Neural progenitor cell (in vitro differentiated cells): ENCODE data around the gene PER2. TPM values are rescaled to one million over a fixed set of nuclear protein-coding genes. Genes with fewer than 3 reads are reported as not detected.

ENCODE experiments used
- DNase-seq: peaks from one replicate; pipeline ENCODE4 v3.0.0-alpha.2; 2016; ENCODE audit warnings: low spot score
- H2AFZ ChIP-seq: fragments of 200-600 bp; sonication (generic); replicated peaks from 2 replicates; pipeline ENCODE4 v1.6.1; 2016; ENCODE audit warnings: antibody characterized with exemption
- H3F3A ChIP-seq: fragments of 200-600 bp; sonication (generic); 2 replicates; pipeline ENCODE4 v1.6.1; 2016; ENCODE audit warnings: antibody characterized with exemption, low read depth
- H3K27ac ChIP-seq: fragments of 200-600 bp; sonication (generic); 2 replicates; pipeline ENCODE4 v1.5.1; 2016; ENCODE audit warnings: mild to moderate bottlenecking
- H3K27me3 ChIP-seq: fragments of 200-600 bp; sonication (generic); 2 replicates; pipeline ENCODE4 v1.6.1; 2016; ENCODE audit warnings: mild to moderate bottlenecking, moderate library complexity
- H3K36me3 ChIP-seq: fragments of 200-600 bp; sonication (generic); 2 replicates; pipeline ENCODE4 v1.5.1; 2016
- H3K4me1 ChIP-seq: fragments of 200-600 bp; sonication (generic); 2 replicates; pipeline ENCODE4 v1.6.1; 2016; ENCODE audit warnings: mixed run types
- H3K4me2 ChIP-seq: fragments of 200-600 bp; sonication (generic); 2 replicates; pipeline ENCODE4 v1.6.1; 2016
- H3K4me3 ChIP-seq: fragments of 200-600 bp; sonication (generic); 2 replicates; pipeline ENCODE4 v1.5.1; 2016
- H3K79me2 ChIP-seq: fragments of 200-600 bp; sonication (generic); 2 replicates; pipeline ENCODE4 v1.6.1; 2016; ENCODE audit warnings: low read depth
- H3K9ac ChIP-seq: fragments of 200-600 bp; sonication (generic); 2 replicates; pipeline ENCODE4 v1.6.1; 2016
- H3K9me3 ChIP-seq: fragments of 200-600 bp; sonication (generic); 2 replicates; pipeline ENCODE4 v1.5.1; 2016; ENCODE audit warnings: low read depth
- H4K20me1 ChIP-seq: fragments of 200-600 bp; sonication (generic); 2 replicates; pipeline ENCODE4 v1.6.1; 2016; ENCODE audit warnings: low read depth
- H3K27ac Mint-ChIP-seq: 3 replicates; pipeline ENCODE4 v1.8.0; 2021; ENCODE audit warnings: mixed read lengths
- H3K27me3 Mint-ChIP-seq: 2 replicates; pipeline ENCODE4 v1.8.0; 2022; ENCODE audit warnings: low read depth, mild to moderate bottlenecking, inconsistent platforms, moderate library complexity, mixed read lengths; ENCODE audit not compliant: insufficient read depth
- H3K36me3 Mint-ChIP-seq: 3 replicates; pipeline ENCODE4 v1.8.0; 2021; ENCODE audit warnings: mixed read lengths
- H3K4me1 Mint-ChIP-seq: 3 replicates; pipeline ENCODE4 v1.8.0; 2021; ENCODE audit warnings: mixed read lengths
- H3K4me3 Mint-ChIP-seq: 3 replicates; pipeline ENCODE4 v1.8.0; 2021; ENCODE audit warnings: mild to moderate bottlenecking, moderate library complexity, mixed read lengths
- H3K9me3 Mint-ChIP-seq: 3 replicates; pipeline ENCODE4 v1.8.0; 2020; ENCODE audit warnings: mixed read lengths
- EZH2 ChIP-seq: fragments of 200-600 bp; sonication (generic); IDR thresholded peaks from 2 replicates; pipeline ENCODE4 v1.6.1; 2017; ENCODE audit warnings: antibody characterized with exemption, mild to moderate bottlenecking, moderate library complexity
- EZH2phosphoT487 ChIP-seq: fragments of 200-600 bp; sonication (generic); IDR thresholded peaks from 2 replicates; pipeline ENCODE4 v1.6.1; 2017; ENCODE audit warnings: antibody characterized with exemption
- total RNA-seq: library from RNA; depleted of rRNA; stranded (reverse); fragments of >200 nt; gene quantifications from 2 replicates; pipeline ENCODE4 v1.2.3, GENCODE V29; 2015; ENCODE audit warnings: low replicate concordance
- TF ChIP-seq, protein P1 (sequence below): fragments of 200-600 bp; sonication (generic); IDR thresholded peaks from 2 replicates; pipeline ENCODE4 v1.5.1; 2017; ENCODE audit warnings: antibody characterized with exemption, mild to moderate bottlenecking

The PER2 gene
- total RNA-seq, 1 donor from 2014 or later, result 1.4 TPM

DNA sequence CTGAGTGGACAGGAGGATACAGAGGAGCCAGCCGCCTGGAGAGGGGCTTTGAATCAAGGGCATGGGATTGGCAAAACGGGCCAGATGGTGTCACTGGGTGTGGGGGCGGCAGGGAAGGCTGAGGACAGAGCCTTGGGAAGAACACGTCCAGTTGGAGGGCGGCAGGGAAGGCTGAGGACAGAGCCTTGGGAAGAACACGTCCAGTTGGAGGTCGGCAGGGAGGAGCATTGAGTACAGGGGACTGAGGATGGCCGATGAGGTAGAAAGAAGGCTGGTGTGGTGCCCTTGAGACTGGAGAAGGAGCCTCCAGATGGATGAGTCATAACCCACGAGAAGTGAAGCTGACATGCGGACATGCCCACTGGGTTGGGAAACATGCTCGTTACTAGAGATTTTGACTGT lies 53.1 kb downstream of the PER2 start:
- Histone ChIP-seq H3K36me3 (no peaks in the 10 kb centered on the region), H3K4me1 (no peaks in the 10 kb centered on the region), H3F3A (peaks cover 14% of the 10 kb centered on the region), H3K27ac (no peak overlapping the region), H3K27me3 (peaks cover 76% of the 10 kb centered on the region), H3K4me2 (no peak overlapping the region), H3K9ac (no peak overlapping the region), H4K20me1 (no peaks in the 10 kb centered on the region), H3K9me3 (no peaks in the 10 kb centered on the region), H3K79me2 (no peaks in the 10 kb centered on the region), H2AFZ (no peak overlapping the region), H3K4me3 (no peak overlapping the region)
- H3K27ac Mint-ChIP-seq, result no peak overlapping the region
- peak overlapping the region; percentile 76 for H3K4me3 Mint-ChIP-seq
- peaks cover 3% of the 10 kb centered on the region for H3K36me3 Mint-ChIP-seq
- DNase-seq, result no peak
- peaks cover 16% of the 10 kb centered on the region for H3K27me3 Mint-ChIP-seq
- peaks cover 6% of the 10 kb centered on the region for H3K4me1 Mint-ChIP-seq
- TF ChIP-seq, protein P1, sequence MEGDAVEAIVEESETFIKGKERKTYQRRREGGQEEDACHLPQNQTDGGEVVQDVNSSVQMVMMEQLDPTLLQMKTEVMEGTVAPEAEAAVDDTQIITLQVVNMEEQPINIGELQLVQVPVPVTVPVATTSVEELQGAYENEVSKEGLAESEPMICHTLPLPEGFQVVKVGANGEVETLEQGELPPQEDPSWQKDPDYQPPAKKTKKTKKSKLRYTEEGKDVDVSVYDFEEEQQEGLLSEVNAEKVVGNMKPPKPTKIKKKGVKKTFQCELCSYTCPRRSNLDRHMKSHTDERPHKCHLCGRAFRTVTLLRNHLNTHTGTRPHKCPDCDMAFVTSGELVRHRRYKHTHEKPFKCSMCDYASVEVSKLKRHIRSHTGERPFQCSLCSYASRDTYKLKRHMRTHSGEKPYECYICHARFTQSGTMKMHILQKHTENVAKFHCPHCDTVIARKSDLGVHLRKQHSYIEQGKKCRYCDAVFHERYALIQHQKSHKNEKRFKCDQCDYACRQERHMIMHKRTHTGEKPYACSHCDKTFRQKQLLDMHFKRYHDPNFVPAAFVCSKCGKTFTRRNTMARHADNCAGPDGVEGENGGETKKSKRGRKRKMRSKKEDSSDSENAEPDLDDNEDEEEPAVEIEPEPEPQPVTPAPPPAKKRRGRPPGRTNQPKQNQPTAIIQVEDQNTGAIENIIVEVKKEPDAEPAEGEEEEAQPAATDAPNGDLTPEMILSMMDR, result no peak
- H3K9me3 Mint-ChIP-seq, result peaks cover 11% of the 10 kb centered on the region

DNA sequence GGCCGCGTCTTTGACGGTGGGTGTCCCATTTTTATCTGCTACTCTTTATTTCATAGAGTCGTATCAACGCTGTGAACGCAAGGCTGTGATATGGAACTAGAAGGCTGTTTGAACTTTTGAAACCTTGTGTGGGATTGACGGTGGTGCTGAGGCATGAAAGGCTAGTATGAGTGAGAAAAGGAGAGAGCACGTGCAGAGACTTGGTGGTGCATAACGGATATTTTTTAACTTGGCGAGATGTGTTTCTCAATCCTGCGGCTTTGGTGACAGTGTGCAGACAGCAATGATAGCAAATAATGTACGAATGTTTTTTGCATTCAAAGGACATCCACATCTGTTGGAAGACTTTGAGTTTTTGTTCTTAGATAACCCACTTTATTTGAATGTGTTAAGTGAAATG lies 54.8 kb downstream of the PER2 start:
- no peak overlapping the region for H3K4me3 ChIP-seq
- no peaks in the 10 kb centered on the region for H4K20me1 ChIP-seq
- peaks cover 4% of the 10 kb centered on the region for H3K4me1 Mint-ChIP-seq
- peaks cover 16% of the 10 kb centered on the region for H3K27me3 Mint-ChIP-seq
- H3K4me3 Mint-ChIP-seq, result no peak overlapping the region
- no peak overlapping the region for H3K9ac ChIP-seq
- no peak for TF ChIP-seq EZH2
- TF ChIP-seq EZH2phosphoT487, result no peak
- TF ChIP-seq, protein P1, result no peak
- no peak overlapping the region for H2AFZ ChIP-seq
- H3K27ac ChIP-seq, result no peak overlapping the region
- H3K9me3 ChIP-seq, result no peaks in the 10 kb centered on the region
- no peaks in the 10 kb centered on the region for H3K4me1 ChIP-seq
- H3K27ac Mint-ChIP-seq, result no peak overlapping the region
- peaks cover 4% of the 10 kb centered on the region for H3K36me3 Mint-ChIP-seq
- DNase-seq, result no peak
- peaks cover 78% of the 10 kb centered on the region for H3K27me3 ChIP-seq
- H3K4me2 ChIP-seq, result no peak overlapping the region
- H3F3A ChIP-seq, result peaks cover 11% of the 10 kb centered on the region
- H3K9me3 Mint-ChIP-seq, result peaks cover 11% of the 10 kb centered on the region
- H3K36me3 ChIP-seq, result no peaks in the 10 kb centered on the region
- no peaks in the 10 kb centered on the region for H3K79me2 ChIP-seq

DNA sequence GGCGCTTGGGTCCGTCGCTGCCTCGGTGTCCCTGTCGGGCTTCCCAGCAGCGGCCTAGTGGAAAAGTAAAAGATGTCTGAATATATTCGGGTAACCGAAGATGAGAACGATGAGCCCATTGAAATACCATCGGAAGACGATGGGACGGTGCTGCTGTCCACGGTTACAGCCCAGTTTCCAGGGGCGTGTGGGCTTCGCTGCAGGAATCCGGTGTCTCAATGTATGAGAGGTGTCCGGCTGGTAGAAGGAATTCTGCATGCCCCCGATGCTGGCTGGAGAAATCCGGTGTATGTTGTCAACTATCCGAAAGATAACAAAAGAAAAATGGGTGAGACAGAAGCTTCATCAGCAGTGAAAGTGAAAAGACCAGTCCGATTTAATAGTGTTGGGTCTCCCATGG lies 56.6 kb downstream of the PER2 start:
- no peak for DNase-seq
- H4K20me1 ChIP-seq, result no peaks in the 10 kb centered on the region
- H3K79me2 ChIP-seq, result no peaks in the 10 kb centered on the region
- peaks cover 9% of the 10 kb centered on the region for H3K9me3 Mint-ChIP-seq
- no peaks in the 10 kb centered on the region for H3K9me3 ChIP-seq
- no peak overlapping the region for H3K27ac ChIP-seq
- H3F3A ChIP-seq, result peaks cover 11% of the 10 kb centered on the region
- H3K27me3 ChIP-seq, result peaks cover 59% of the 10 kb centered on the region
- no peak overlapping the region for H3K9ac ChIP-seq
- no peaks in the 10 kb centered on the region for H3K4me1 Mint-ChIP-seq
- no peaks in the 10 kb centered on the region for H3K4me1 ChIP-seq
- peaks cover 1% of the 10 kb centered on the region for H3K36me3 Mint-ChIP-seq
- peak overlapping the region; percentile 91 for H3K4me2 ChIP-seq
- H3K4me3 Mint-ChIP-seq, result peak overlapping the region; percentile 83
- peak overlapping the region; percentile 51 for H3K4me3 ChIP-seq
- peaks cover 14% of the 10 kb centered on the region for H3K27me3 Mint-ChIP-seq
- H3K36me3 ChIP-seq, result no peaks in the 10 kb centered on the region
- H3K27ac Mint-ChIP-seq, result no peak overlapping the region
- TF ChIP-seq EZH2phosphoT487 (no peak), EZH2 (no peak)
- TF ChIP-seq, protein P1, result no peak
- H2AFZ ChIP-seq, result peak overlapping the region; percentile 88
